Measurements from ENCODE around the gene PPP1R3E.
"Not testable (repeated sequence)": the region's sequence is repeated elsewhere in the genome, so short reads cannot be mapped to it uniquely, and the experiment has no call there.

PPP1R3E gene

DNA sequence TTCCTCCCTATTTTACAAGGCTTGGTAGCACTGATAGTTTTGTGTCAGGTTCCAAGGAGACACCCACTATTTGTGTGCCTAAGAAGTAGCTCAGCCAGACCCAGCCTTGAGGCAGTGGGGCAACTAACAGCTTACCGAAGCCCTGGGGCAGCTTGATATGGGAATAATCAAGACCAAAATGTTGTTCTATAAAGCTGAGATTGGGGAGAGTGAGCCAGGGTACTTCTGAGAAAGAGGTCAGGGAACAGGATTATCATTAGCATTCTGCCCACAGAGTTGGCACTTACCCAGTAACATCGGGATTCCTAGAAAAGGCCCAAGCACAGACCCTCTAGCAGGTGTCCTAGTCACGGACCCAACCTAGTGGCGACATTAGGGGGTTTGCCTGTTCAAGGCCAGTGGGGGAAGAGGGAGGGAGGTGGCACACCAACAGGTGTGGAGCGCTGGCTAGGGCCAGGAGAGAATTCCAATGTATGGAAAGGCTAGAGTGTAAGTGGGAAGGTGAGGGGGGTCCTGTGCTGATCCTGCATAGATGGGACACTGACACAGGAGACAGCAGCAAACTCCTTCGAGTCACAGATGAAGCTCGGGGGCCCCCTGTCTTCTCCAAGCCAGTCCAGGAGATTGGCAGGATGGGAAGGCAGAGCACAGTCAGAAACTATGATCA lies 4.9 kb downstream of the PPP1R3E start:
- DNase-seq: no peak

DNA sequence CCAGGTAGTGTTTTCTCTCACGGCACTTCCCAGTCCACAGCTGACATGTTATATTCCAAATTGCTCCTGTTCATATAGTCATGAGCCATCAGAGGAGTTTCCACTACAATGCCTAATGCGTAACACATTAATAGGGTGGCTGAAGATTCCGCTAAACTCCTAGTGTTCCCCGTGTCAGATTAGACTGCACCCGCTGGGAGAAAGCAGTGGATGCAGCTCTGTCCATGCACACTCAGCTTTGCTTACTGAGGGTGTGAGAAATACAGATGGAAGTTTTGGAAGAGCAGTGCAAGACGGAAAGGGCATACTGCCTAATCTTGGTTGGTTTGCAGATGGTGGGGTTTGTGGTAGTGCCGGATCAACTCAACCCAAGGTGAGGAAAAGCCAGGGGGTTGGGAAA lies 5.6 kb downstream of the PPP1R3E start:
- DNase-seq: no peak

DNA sequence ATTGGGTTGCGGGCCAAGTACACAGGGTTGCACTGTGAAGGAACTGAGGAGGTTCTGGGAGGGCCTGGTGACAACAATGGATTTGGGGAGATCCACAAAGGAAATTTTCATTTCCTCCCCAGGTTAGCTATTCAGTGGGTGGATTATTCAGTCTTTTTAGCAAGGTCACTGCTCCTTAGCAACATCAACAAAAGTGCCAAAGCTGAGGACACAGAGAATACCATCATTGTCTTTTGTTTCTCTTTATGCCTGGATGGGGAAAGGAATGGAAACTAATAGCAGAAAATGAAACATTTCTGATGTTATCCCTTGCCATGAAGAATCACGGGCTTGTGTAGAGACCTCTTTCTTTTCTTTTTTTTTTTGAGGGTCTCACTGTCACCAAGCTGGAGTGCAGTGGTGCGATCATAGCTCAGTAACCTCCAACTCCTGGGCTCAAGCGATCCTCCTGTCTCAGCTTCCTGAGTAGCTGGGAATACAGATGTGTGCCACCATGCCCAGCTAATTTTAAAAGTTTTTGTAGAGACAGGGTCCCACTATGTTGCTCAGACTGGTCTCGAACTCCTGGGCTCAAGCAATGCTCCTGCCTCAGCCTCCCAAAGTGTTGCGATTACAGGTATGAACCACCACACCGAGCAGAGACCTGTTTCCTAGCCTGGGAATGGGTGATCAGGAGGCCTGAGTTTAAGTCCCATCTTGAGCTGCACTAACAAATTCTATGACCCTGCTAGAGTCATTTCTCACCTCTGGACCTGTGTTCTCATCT lies 6.5 kb downstream of the PPP1R3E start:
- DNase-seq: no peak

DNA sequence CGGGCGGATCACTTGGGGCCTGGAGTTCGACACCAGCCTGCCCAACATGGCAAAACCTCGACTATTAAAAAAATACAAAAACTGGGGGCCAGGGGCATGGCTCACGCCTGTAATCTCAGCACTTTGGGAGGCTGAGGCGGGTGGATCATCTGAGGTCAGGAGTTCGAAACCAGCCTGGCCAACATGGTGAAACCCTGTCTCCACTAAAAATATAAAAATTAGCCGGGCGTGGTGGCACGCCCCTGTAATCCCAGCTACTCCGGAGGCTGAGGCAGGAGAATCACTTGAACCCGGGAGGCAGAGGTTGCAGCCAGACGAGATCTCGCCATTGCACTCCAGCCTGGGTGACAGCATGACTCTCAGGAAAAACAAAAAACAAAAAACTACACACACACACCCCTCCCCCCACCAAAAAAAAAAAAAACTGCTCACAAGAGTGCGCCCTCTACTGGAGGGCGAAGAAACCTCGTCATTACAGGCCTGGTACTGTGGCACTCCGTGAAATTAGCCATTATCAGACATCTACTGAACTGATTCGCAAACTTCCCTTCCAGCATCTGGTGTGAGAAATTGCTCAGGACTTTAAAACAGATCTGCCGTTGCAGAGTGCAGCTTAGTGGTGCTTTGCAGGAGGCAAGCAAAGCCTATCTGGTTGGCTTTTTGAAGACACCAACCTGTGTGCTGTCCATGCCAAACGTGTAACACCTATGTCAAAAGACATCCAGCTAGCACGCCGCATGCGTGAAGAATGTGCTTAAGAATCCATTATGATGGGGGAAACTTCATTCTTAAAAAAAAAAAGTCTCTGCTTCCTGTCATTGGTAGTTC lies 7.7 kb downstream of the PPP1R3E start:
- peak; percentile 63 to 75 for DNase-seq

DNA sequence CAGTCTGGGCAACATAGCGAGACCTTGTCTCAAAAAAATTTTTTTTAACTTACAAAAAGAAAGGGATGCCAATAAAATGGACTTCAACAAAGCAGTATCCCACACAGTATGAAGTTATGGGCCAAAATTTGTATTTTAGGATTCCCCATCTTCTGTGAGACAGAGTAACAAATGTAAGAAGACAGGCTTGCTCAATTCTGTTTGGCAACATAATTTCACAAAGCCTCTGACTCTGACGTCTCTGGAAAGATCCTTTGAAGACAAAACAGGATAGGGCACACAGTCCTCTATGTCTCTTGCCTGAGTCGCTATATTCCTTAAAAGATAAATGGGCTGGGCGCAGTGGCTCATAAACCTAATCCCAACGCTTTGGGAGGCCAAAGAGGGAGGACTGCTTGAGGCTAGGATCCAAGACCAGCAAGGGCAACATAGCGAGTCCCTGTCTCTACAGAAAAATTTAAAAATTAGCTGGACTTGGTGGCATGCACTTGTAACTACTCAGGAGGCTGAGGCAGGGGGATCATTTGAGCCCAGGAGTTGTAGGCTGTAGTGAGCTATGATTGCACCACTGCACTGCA lies 15.7 kb downstream of the PPP1R3E start:
- DNase-seq: no peak

DNA sequence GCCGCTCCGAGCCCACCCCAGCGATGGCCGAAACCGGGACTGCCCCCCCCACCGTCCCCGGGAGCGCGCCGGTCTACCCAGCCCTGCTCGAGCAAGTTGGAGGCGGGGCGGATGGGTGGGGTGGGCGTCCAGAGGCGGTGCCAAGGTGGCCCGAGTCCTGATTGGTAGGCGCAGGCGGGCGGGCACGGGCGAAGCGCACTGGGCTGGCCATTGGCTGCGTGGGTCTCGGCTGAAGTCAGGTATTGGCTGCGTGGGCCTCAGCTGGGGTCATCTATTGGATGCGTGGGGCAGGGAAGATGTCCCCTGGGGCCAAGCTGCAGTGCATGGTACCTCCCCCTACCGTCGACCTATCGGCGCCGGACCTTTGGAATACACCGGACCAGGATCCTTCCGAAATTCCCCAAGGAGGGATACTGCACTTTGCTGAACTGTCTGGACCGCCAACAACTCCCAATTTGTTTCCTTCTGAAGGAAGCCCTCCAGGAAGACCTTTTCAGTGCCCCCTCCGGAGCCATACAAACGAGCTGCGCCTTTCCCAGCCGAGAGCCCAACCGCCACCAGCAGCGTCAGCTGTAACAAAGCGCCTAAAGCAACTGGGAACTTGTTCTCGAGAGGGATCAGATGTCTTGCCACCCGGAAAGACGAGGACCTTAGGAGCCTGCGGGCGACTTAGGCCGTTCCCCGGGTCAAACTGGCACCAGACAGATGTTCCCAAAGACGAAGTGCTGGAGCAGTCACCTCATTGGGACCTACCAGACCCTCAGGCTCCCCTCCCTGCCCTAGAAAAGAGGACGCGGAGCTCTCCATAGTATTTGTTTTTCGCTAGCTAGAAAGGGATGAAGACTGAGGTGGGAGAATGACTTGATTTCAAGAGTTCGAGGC lies 16.4 kb downstream of the PPP1R3E start, which contains the start of gene HOMEZ:
Gene HOMEZ, minus strand, starts transcription at position 113 of the 882 bp plus-strand sequence. CDS start 180 bp downstream, outside the sequence.
- peak; percentile 97 for DNase-seq

DNA sequence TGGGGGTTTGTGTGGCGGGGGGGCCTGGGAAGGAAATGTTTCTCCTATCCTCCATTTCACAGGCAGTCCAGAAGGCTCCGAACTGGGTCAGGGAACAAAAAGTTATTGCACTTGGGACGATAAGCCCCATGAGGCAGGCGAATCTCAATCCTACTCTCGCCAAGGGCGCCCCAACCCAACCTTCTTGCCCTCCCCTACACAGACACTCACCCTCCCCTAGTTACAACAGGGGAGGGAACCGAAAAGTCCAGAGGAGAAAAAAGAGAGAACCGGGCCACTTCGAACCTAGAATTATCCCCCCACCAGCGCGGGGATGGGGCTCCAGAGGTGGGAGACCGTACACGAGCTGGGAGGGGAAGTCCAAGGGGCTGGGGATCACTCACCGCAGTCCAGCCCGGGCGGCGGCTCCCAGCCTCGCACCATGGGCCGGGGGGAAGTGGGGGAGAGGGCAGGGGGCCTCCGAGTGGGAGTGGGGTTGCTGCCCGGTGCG lies 17.1 kb downstream of the PPP1R3E start:
- no peak for DNase-seq

DNA sequence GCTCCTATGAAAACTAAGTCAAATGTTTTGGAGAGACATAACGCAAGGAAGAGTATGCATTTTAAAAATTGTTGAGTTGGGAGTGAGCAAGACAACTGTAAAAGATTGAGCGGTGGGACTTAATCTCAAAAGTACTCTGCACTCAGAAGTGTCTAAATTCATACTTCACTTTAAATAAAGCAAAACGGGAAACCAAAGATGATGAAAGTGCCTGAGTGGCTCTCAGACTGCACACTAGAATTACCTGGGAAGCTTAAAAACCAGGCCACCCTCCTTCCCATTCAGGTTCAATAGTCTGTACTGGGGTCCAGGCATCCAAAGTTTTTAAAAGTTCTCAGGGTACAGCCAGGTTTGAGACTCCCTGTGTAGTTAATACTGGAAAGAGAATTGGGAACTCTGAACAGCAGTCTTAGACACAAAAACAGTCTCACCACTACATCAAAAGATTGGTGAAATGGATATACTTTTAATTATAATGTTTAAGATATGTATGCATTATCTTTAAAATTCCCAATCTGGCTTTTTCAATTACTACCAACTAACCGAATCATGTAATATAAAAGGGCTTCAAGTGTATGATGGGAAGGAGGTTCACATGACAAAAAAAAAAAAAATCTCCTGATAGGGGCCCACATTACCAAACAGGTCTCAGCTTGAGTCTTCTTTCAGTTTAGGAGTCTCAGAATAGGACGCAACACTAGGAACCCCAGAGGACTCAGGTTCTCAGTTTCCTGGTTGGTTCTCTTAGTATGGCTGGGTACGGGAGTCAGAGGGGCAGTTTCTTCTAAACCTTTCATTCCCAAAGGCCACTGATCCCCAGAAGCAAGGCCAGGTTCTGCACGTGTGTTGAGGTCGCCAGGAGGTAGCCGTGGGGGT lies 17.8 kb downstream of the PPP1R3E start:
- peak in 1 of 2 donors; percentile 18 for DNase-seq

DNA sequence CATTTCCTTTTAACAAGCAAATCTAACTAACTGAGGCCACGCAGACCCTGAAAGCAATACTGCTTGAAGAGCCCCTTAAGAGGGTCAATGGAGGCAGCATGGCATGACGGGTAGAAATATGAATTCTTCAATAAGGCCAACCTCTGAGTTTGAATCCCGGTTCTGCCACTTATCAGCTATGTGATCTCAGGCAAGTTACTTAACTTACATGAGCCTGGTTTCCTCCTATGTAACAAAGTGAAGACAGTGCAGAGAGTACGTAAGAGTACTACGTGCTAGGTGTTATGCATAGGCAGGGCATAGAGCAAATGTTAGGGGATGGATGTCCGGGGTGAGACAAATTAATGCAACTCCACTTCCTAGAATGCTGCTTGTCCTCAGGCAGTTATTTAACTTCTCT lies 21.4 kb downstream of the PPP1R3E start:
- DNase-seq: no peak

DNA sequence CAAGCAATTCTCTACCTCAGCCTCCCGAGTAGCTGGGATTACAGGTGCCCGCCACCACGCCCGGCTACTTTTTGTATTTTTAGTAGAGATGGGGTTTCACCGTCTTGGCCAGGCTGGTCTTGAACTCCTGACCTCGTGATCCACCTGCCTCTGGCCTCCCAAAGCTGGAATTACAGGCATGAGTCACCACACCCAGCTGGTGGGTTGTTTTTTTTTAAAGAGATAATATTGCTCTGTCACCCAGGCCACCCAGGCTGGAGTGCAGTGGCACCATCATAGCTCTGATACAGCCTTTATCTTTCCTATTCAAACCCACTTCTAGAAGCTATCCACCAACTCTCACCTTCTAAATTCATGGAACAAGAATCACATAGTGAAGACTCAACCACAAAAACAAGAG lies 24.7 kb downstream of the PPP1R3E start:
- not testable (repeated sequence) for DNase-seq

DNA sequence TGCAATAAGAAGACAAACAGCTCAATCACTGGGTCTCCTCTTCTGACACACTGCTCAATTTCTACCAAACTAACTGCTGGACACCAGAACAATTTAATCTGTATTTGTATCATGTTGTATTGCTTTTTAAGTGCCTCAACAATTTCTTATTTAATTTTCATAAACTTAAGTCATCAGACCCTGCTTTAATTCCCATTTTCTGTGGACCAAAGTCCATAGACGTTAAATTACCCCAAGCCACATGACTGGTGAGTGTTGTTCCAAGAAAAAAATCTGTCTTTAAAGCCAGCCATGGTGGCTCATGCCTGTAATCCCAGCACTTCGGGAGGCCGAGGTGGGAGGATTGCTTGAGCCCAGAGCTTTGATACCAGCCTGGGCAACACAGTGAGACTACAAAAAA lies 25.5 kb downstream of the PPP1R3E start:
- DNase-seq: no peak

DNA sequence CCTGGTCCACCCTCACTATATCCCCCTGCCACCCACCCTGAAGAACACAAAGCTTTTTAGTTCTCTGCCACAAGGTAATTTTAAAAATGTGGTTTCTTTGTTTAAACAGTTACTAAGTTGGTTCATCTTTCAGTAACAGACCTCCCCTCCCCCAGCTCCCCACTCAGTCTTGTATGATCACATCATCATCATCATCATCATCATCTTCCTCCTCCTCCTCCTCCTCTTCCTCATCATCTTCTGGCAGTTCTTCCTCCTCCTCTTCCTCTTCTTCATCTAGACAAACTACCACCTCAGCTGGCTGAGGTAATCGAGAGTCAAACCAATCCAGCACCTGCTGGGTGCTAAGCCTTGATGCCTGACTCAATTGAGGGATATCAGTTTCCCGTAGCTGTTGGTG lies 27.2 kb downstream of the PPP1R3E start:
- no peak for DNase-seq

DNA sequence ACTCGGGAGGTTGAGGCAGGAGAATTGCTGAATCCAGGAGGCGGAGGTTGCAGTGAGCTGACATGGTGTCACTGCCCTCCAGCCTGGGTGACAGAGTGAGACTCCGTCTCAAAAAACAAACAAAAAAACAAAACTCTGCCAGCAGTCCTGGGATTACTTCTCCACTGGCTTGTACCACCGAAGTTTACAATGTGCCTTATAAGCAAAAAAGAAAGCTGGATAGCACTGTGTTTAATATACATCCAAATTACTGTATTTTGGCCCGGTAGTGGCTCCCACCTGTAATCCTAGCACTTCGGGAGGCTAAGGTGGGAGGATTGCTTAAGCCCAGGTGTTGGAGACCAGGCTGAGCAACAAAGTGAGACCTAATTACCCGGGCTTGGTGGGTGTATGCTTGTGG lies 33.5 kb downstream of the PPP1R3E start:
- no peak for DNase-seq

DNA sequence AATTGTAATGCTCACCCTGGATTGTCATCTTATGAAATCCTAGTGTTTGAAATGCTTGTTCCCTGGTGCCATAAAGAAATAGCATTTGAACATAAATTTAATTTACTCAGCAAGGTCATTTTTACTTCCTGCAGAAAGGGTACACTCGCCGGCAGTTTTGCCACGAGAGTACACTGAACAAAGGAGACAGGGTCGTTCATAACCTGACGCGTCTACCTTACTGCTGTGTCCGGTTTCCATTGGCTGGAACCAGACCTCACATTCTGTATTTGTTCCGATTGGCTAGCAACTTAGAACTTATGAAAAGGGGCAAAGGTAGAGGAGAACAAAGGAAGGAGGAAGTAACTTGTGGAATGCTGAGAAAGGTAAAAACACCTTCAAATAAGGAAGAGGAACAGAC lies 41.8 kb downstream of the PPP1R3E start:
- not testable (repeated sequence) for DNase-seq

DNA sequence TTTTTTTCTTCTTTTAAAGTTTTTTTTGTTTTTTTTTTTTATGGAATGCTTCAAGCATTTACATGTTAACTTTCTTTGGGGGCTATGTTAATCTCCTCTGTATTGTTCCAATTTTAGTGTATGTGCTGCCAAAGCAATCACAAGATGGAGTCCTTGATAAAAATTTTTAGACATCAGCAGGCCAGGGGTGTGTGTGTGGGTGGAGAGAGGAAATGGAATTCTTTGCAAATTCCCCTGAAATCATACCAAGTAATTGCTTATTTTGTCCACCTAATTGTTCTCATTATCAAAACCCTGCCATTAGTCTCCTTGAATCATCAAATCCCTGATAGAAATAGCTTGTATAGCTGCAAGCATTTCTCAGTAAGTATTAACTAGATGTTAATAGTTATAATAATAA lies 43.2 kb downstream of the PPP1R3E start:
- DNase-seq: no peak

DNA sequence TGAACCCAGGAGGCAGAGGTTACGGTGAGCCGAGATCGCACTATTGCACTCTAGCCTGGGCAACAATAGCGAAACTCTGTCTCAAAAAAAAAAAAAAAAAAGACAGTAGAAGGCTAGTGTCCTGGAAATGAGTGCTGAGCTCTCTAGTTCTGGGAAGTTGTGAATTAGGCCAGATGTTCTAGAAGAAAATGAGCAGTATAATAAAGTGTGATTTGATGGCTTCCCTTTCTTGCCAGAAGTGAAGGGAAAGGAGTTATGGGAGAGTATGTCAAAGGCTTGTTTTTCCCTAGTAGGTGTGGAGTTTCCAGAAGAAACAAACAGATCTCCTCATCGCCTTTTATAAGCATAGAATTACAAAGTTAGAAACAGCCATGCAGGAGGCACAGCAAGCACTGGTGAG lies 44.4 kb downstream of the PPP1R3E start:
- DNase-seq: no peak

DNA sequence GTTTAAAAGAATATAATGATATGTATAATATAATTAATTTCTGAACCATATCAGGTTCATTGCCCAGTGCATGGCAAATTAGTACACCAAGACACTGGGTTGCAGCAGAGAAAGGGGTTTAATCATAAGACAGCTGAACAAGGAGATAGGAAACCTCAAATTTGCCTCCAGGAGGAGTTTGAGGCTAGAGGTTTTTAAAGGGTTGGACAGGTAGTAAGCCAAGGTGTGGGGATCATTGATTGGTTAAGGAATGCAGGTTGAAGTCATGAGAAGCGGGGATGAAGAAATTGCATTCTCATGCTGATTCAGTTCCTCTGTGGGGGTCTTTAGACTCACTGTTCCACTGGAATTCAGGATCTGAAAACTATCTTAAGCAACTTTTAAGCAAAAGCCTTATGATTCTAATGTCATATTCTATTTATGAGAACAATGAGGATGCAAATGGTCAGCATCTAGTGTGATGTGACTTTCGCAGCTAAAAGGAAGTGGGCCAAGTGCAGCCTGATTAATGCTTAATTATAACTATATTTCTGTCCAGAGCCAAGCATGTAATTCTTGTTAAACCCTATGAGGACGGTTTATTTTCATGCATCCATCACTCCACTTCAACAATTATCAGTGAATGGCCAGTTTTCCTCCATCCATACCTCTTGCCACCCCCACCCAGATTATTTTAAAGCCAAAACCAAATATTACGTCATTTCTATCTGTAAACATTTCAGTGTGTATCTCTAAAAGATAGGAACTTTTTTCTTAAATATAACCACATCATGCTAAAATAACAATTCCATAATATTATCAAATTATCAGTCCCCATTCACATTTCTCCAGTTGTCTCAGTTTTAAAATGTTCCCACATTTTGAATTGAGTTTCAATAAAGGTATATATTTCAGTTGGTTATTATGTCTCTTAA lies 50.0 kb downstream of the PPP1R3E start:
- no peak for DNase-seq

DNA sequence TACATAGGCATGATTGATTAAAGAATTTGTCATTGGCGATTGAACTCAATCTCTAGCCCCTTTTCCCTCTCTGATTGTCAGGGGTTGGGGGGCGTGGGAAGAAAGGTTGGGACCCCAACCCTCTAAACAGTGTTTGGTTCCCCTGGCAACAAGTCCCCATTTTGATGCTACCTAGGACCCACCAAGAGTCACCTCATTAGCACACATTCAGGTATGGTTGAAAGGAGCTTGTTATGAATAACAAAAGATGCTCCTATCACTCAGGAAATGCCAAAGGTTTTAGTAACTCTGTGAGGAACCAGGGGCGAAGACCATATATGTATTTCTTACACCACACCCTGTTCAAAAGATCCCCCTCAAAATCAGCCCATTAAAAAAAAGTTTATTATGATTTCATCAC lies 50.7 kb downstream of the PPP1R3E start:
- DNase-seq: no peak

DNA sequence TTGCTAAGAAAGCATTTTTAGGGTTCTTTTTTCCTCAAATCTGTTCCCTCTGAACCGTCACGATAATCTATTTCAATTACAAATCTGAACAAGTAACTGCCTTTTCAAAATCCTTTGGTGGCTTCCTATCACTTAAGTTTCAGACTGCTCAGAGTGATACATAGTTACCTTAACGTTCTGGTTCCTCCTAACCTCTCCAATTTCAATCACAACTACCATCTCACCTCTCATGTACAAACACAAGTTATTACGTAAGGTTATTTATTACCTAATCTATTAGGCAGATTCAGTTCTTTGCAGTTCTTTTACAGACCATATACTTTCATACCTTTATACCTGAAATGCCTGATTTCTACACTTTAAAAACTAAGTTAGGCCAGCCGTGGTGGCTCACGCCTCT lies 52.8 kb downstream of the PPP1R3E start:
- DNase-seq: no peak

DNA sequence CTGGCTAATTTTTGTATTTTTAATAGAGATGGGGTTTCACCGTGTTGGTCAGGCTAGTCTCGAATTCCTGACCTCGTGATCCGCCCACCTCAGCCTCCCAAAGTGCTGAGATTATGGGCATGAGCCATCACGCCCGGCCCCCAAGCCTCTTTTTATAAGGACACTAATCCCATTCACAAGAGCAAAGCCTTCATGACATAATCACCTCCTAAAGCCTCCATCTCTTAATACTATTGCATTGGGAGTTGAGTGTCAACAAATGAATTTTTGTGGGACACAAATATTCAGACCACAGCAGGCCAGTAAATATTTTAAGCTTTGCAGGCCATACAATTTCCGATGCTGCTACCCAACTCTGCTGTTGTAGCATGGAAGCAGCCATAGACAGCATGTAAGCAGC lies 54.1 kb downstream of the PPP1R3E start:
- no peak for DNase-seq
